Large intestine (tissue), 3 donors: Measurements from ENCODE around the gene ATP5PD. TPM values are rescaled to one million over a fixed set of nuclear protein-coding genes. Genes with fewer than 3 reads are reported as not detected.
"Not testable (repeated sequence)": the region's sequence is repeated elsewhere in the genome, so short reads cannot be mapped to it uniquely, and the experiment has no call there.

ENCODE experiments used
- DNase-seq, 2 donors: peaks; one replicate each; pipeline versions ENCODE4 v3.0.0 to v3.0.0-alpha.2; 2013
- H3K27ac ChIP-seq: one replicate; pipeline ENCODE4 v1.5.1; 2013; ENCODE audit warnings: low read length
- H3K27me3 ChIP-seq: 2 replicates; pipeline ENCODE4 v1.6.1; 2013; ENCODE audit warnings: low read length; ENCODE audit not compliant: control insufficient read depth, insufficient read depth
- H3K36me3 ChIP-seq: 2 replicates; pipeline ENCODE4 v1.6.1; 2013; ENCODE audit warnings: low read length; ENCODE audit not compliant: control insufficient read depth, insufficient read depth
- H3K4me1 ChIP-seq: one replicate; pipeline ENCODE4 v1.6.1; 2013; ENCODE audit warnings: low read length; ENCODE audit not compliant: control insufficient read depth, insufficient read depth
- H3K4me3 ChIP-seq: one replicate; pipeline ENCODE4 v1.5.1; 2013; ENCODE audit warnings: low read length
- H3K9me3 ChIP-seq: one replicate; pipeline ENCODE4 v1.6.1; 2013; ENCODE audit warnings: mild to moderate bottlenecking, low read depth, low read length, moderate library complexity; ENCODE audit not compliant: control insufficient read depth
- WGBS: methylation state at CpG from one replicate; pipeline ENCODE4 v1.1.5; 2013; ENCODE audit warnings: low lambda C conversion rate; ENCODE audit not compliant: insufficient coverage; 5-methylcytosine and 5-hydroxymethylcytosine counted together
- polyA plus RNA-seq: library from polyadenylated mRNA; unstranded; fragments of 120-200 nt; gene quantifications from one replicate; pipeline ENCODE4 v1.2.1, GENCODE V29; 2013

The ATP5PD gene
- polyA plus RNA-seq, 1 donor: 321 TPM

- H3K4me3 ChIP-seq: no peak overlapping the region
- H3K27ac ChIP-seq: no peak overlapping the region
- no peaks in the 10 kb centered on the region for H3K9me3 ChIP-seq
- H3K27me3 ChIP-seq: no peaks in the 10 kb centered on the region
- H3K4me1 ChIP-seq: no peaks in the 10 kb centered on the region
- no peak for DNase-seq
- 90% methylated on average over 2 of the region's 26 CpGs for WGBS
- H3K36me3 ChIP-seq: peaks cover 55% of the 10 kb centered on the region
These were observed 13.8 kb upstream of the ATP5PD start for GRCh38 chr17:75060434-75061054.

- no CpG with 5 or more reads among the region's 25 CpGs for WGBS
- H3K36me3 ChIP-seq: peaks cover 56% of the 10 kb centered on the region
- H3K4me1 ChIP-seq: no peaks in the 10 kb centered on the region
- H3K4me3 ChIP-seq: no peak overlapping the region
- no peaks in the 10 kb centered on the region for H3K9me3 ChIP-seq
- H3K27me3 ChIP-seq: no peaks in the 10 kb centered on the region
- DNase-seq: peak in 1 of 2 donors; percentile 57
- H3K27ac ChIP-seq: peak overlapping the region; percentile 9
These were observed 12.9 kb upstream of the ATP5PD start for GRCh38 chr17:75059369-75060345.

- Histone ChIP-seq H3K4me1 (peaks cover 11% of the 10 kb centered on the region), H3K27ac (no peak overlapping the region), H3K36me3 (peaks cover 35% of the 10 kb centered on the region), H3K27me3 (no peaks in the 10 kb centered on the region), H3K4me3 (no peak overlapping the region), H3K9me3 (no peaks in the 10 kb centered on the region)
- no CpG with 5 or more reads among the region's 2 CpGs for WGBS
- no peak for DNase-seq
These were observed 5.2 kb upstream of the ATP5PD start for GRCh38 chr17:75051941-75052340.

- H3K27me3 ChIP-seq: no peaks in the 10 kb centered on the region
- DNase-seq: no peak
- no peak overlapping the region for H3K4me3 ChIP-seq
- no peak overlapping the region for H3K27ac ChIP-seq
- peaks cover 25% of the 10 kb centered on the region for H3K36me3 ChIP-seq
- peaks cover 3% of the 10 kb centered on the region for H3K9me3 ChIP-seq
- peaks cover 11% of the 10 kb centered on the region for H3K4me1 ChIP-seq
These were observed 2.9 kb upstream of the ATP5PD start for GRCh38 chr17:75049706-75050105.

GRCh38 chr17:75049057-75049456, 2.3 kb upstream of the ATP5PD start:
- Histone ChIP-seq H3K4me1 (peaks cover 11% of the 10 kb centered on the region), H3K27ac (no peak overlapping the region), H3K4me3 (no peak overlapping the region), H3K9me3 (peaks cover 3% of the 10 kb centered on the region), H3K27me3 (no peaks in the 10 kb centered on the region), H3K36me3 (peaks cover 20% of the 10 kb centered on the region)
- DNase-seq: no peak
- WGBS: 100% methylated on average over 1 of the region's 5 CpGs

GRCh38 chr17:75048249-75048878, 1.6 kb upstream of the ATP5PD start:
- no peak overlapping the region for H3K27ac ChIP-seq

GRCh38 chr17:75047398-75048098, 779 bp upstream of the ATP5PD start:
- peak overlapping the region; percentile 8 for H3K27ac ChIP-seq

More at GRCh38 chr17:75048249-75048878, 1.6 kb upstream of the ATP5PD start:
- DNase-seq: no peak
- no peaks in the 10 kb centered on the region for H3K27me3 ChIP-seq
- peaks cover 14% of the 10 kb centered on the region for H3K36me3 ChIP-seq
- H3K4me1 ChIP-seq: peaks cover 11% of the 10 kb centered on the region
- peak overlapping the region; percentile 79 for H3K4me3 ChIP-seq
- 0% methylated on average over 1 of the region's 5 CpGs for WGBS
- peaks cover 3% of the 10 kb centered on the region for H3K9me3 ChIP-seq

GRCh38 chr17:75045946-75046406, 793 bp downstream of the ATP5PD start:
- peak overlapping the region; percentile 95 for H3K27ac ChIP-seq
- H3K27me3 ChIP-seq, H3K9me3 ChIP-seq, DNase-seq: not testable (repeated sequence)
- H3K4me1 ChIP-seq: peaks cover 11% of the 10 kb centered on the region
- peaks cover 14% of the 10 kb centered on the region for H3K36me3 ChIP-seq
- 10% methylated on average over 2 of the region's 25 CpGs for WGBS
- peak overlapping the region; percentile 99 for H3K4me3 ChIP-seq

More at GRCh38 chr17:75047398-75048098, 779 bp upstream of the ATP5PD start:
- Histone ChIP-seq H3K36me3 (peaks cover 7% of the 10 kb centered on the region), H3K4me3 (peak overlapping the region; percentile 79), H3K9me3 (peaks cover 3% of the 10 kb centered on the region), H3K27me3 (no peaks in the 10 kb centered on the region), H3K4me1 (peaks cover 11% of the 10 kb centered on the region)
- 0% methylated on average over 2 of the region's 38 CpGs for WGBS
- peak in 1 of 2 donors; percentile 41 for DNase-seq

- Histone ChIP-seq H3K27me3 (no peaks in the 10 kb centered on the region), H3K4me1 (peaks cover 11% of the 10 kb centered on the region), H3K4me3 (no peak overlapping the region), H3K9me3 (peaks cover 3% of the 10 kb centered on the region), H3K27ac (no peak overlapping the region), H3K36me3 (peaks cover 26% of the 10 kb centered on the region)
- 90% methylated on average over 2 of the region's 7 CpGs for WGBS
- no peak for DNase-seq
These were observed 2.1 kb downstream of the ATP5PD start for GRCh38 chr17:75044716-75045115.

- H3K4me1 ChIP-seq: peaks cover 11% of the 10 kb centered on the region
- H3K4me3 ChIP-seq, H3K9me3 ChIP-seq, H3K27me3 ChIP-seq, DNase-seq, H3K27ac ChIP-seq: not testable (repeated sequence)
- peaks cover 34% of the 10 kb centered on the region for H3K36me3 ChIP-seq
- WGBS: no CpG with 5 or more reads among the region's 5 CpGs
These were observed 3.0 kb downstream of the ATP5PD start for GRCh38 chr17:75043789-75044188.
